Transverse colon (tissue), 4 donors: Measurements from ENCODE around the gene PRUNE1. TPM values are rescaled to one million over a fixed set of nuclear protein-coding genes. Genes with fewer than 3 reads are reported as not detected.

Experiments used
- DNase-seq: peaks from one replicate; pipeline ENCODE4 v3.0.0-alpha.2; 2019
- H3K27ac ChIP-seq, 4 donors: fragments of 200-600 bp; sonication (generic); 2 replicates each; pipeline ENCODE4 v1.5.1; 2016 to 2018; ENCODE audit warnings: inconsistent platforms in 4 of 4
- H3K27me3 ChIP-seq: fragments of 200-600 bp; sonication (generic); 2 replicates; pipeline ENCODE4 v1.5.1; 2017; ENCODE audit warnings: inconsistent platforms
- H3K36me3 ChIP-seq, 4 donors: fragments of 200-600 bp; sonication (generic); 2 replicates each; pipeline ENCODE4 v1.5.1; 2017 to 2019; ENCODE audit warnings: inconsistent platforms in 4 of 4
- H3K4me1 ChIP-seq, 4 donors: fragments of 200-600 bp; sonication (generic); 2 replicates each; pipeline ENCODE4 v1.5.1; 2017 to 2020; ENCODE audit warnings: inconsistent platforms in 4 of 4
- H3K4me3 ChIP-seq, 4 donors: fragments of 200-600 bp; sonication (generic); 1 replicate in 1 of 4; 2 replicates in 3 of 4; pipeline versions ENCODE4 v1.5.1 to v1.6.1; 2017 to 2019; ENCODE audit warnings: inconsistent platforms in 4 of 4
- H3K9me3 ChIP-seq, 2 donors: fragments of 200-600 bp; sonication (generic); 2 replicates each; pipeline ENCODE4 v1.5.1; 2017 to 2019; ENCODE audit warnings: inconsistent platforms in 2 of 2
- EP300 ChIP-seq: sonication (generic); formaldehyde crosslinking; IDR thresholded peaks from one replicate; pipeline ENCODE4 v1.6.1; 2017; ENCODE audit warnings: antibody characterized with exemption, low read depth
- POLR2A ChIP-seq: fragments of 450-650 bp; IDR thresholded peaks from one replicate; pipeline ENCODE4 v1.6.1; 2016; ENCODE audit warnings: antibody characterized with exemption, mild to moderate bottlenecking, moderate library complexity
- POLR2AphosphoS5 ChIP-seq, 3 donors: sonication (generic); formaldehyde crosslinking; IDR thresholded peaks; one replicate each; pipeline ENCODE4 v1.6.1; 2016; ENCODE audit warnings: antibody characterized with exemption in 3 of 3
- whole genome bisulfite sequencing, 2 donors: methylation state at CpG; one replicate each; pipeline ENCODE4 v1.1.5; 2018; ENCODE audit warnings: low coverage in 1 of 2; 5-methylcytosine and 5-hydroxymethylcytosine counted together
- in situ Hi-C, 4 donors: fragments of 200-750 bp; cut with MboI; loops; one replicate each; pipeline versions ENCODE4 v1.15.0 to v1.15.1; 2017; ENCODE audit warnings: low sequenced_read_pairs in 3 of 4, low pct_ligation_motif_present in 1 of 4, low pct_unique_long_range_greater_than_20kb in 1 of 4
- intact Hi-C: fragments of 100-400 bp; cut with DNase I; formaldehyde crosslinking; loops from one replicate; pipeline ENCODE4 v1.15.1; 2023; ENCODE audit warnings: low total_unique reads
- total RNA-seq, 4 donors: library from RNA; depleted of rRNA; stranded (reverse); fragments of >200 nt; gene quantifications; one replicate each; pipeline ENCODE4 v1.1.0, GENCODE V29; 2016
- TF ChIP-seq, protein P1 (sequence below), 5 experiments: fragments of 200-600 bp in 3 of 5; fragments of 450-650 bp in 2 of 5; sonication (generic) in 3 of 5; IDR thresholded peaks; 1 replicate in 2 of 5; 2 replicates in 3 of 5; pipeline ENCODE4 v1.5.1; 2016 to 2017; ENCODE audit warnings: antibody characterized with exemption in 5 of 5, inconsistent platforms in 3 of 5, mild to moderate bottlenecking in 2 of 5, moderate library complexity in 1 of 5

Gene PRUNE1
- total RNA-seq, 4 donors from 2014 or later, result 9.0 to 80.4 (median 26.8) TPM

DNA sequence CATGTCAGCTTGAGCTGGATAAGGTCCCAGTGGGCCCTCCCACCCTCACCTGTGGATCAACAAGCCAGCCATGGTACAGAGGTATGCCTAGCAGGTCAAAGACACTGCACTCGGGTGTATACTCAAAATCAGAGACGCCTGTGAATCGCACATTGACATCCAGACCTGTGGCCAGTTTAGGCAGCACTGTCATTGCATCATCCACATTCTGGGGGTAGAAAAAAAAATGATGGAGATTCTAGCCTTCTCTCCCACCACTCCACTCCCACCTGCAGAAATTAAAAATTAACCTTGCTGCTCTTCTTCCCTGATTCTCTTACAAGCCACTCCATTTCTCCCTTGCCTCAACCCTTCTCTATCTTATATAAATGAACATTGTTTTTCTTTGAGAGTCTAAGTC, 7.8 kb upstream of the PRUNE1 start:
- Histone ChIP-seq H3K9me3 (no peaks in the 10 kb centered on the region), H3K4me1 (peaks cover 18 to 41% (median 22%) of the 10 kb centered on the region in 4 donors), H3K27ac (no peak overlapping the region), H3K27me3 (no peaks in the 10 kb centered on the region), H3K36me3 (peaks cover 0 to 23% (median 7%) of the 10 kb centered on the region in 4 donors), H3K4me3 (no peak overlapping the region)
- 91% methylated on average over 3 of the region's 3 CpGs; no CpG with 5 or more reads in 1 of the 2 donors for WGBS, 2 donors
- intact Hi-C loops, result no loop called here
- in situ Hi-C loops, result no loop called here
- DNase-seq, result no peak
- TF ChIP-seq EP300 (no peak), POLR2A (no peak), POLR2AphosphoS5 (IDR thresholded peaks at IDR 0.05) (no peak)
- TF ChIP-seq, protein P1, sequence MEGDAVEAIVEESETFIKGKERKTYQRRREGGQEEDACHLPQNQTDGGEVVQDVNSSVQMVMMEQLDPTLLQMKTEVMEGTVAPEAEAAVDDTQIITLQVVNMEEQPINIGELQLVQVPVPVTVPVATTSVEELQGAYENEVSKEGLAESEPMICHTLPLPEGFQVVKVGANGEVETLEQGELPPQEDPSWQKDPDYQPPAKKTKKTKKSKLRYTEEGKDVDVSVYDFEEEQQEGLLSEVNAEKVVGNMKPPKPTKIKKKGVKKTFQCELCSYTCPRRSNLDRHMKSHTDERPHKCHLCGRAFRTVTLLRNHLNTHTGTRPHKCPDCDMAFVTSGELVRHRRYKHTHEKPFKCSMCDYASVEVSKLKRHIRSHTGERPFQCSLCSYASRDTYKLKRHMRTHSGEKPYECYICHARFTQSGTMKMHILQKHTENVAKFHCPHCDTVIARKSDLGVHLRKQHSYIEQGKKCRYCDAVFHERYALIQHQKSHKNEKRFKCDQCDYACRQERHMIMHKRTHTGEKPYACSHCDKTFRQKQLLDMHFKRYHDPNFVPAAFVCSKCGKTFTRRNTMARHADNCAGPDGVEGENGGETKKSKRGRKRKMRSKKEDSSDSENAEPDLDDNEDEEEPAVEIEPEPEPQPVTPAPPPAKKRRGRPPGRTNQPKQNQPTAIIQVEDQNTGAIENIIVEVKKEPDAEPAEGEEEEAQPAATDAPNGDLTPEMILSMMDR (IDR thresholded peaks at IDR 0.05), result no peak

DNA sequence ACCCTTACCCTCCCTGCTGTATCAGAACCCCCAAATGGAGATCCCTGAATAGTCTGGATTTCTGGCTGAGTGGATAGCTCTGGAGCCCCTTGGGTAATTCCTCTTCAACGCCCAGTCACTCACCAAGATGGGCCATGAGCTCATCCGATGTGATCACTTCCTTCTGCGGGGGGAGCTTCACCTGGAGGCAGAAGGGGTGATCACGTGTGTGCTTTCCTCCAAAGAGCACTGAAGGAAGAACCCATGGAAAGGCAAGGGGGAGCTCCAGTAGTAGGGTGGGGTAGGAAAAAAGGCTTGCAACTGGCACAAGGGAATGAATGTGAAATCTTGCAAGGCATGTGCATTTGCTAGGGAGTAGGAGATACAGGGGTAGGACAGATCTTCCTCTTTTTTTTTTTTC, 6.6 kb upstream of the PRUNE1 start:
- WGBS, 2 donors, result 69 to 80% methylated on average over 2 to 4 of the region's 4 CpGs
- Histone ChIP-seq H3K4me3 (no peak overlapping the region), H3K27ac (no peak overlapping the region), H3K27me3 (no peaks in the 10 kb centered on the region), H3K36me3 (peaks cover 0 to 23% (median 7%) of the 10 kb centered on the region in 4 donors), H3K4me1 (peaks cover 18 to 35% (median 24%) of the 10 kb centered on the region in 4 donors), H3K9me3 (no peaks in the 10 kb centered on the region)
- no peak for DNase-seq
- intact Hi-C loops, result no loop called here
- in situ Hi-C loops, result no loop called here
- no peak for TF ChIP-seq POLR2A
- no peak for TF ChIP-seq POLR2AphosphoS5 (IDR thresholded peaks at IDR 0.05)
- TF ChIP-seq EP300, result no peak
- TF ChIP-seq, protein P1 (IDR thresholded peaks at IDR 0.05), result no peak

DNA sequence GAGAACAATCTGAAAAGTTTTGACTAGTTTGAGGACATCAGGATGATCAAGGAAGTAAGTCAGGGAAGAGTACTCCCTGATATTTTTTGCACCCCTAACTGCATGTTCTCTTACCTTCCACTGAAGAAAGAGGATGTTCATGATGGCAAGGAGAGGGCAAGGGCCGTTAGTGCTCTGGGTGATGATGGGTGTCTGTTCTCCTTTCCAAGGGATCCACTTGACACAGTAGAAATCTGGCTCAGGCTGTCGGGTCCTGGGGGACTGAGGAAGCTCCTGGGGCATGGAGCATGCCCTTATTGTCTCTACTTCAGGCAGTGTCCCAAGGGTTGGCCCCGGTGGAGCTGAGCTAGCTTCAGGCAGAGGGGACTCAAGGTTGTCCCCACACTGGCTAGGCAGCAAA, 6.2 kb upstream of the PRUNE1 start:
- Histone ChIP-seq H3K27ac (no peak overlapping the region), H3K4me1 (peaks cover 19 to 38% (median 28%) of the 10 kb centered on the region in 4 donors), H3K9me3 (no peaks in the 10 kb centered on the region), H3K4me3 (no peak overlapping the region), H3K36me3 (peaks cover 0 to 23% (median 7%) of the 10 kb centered on the region in 4 donors), H3K27me3 (no peaks in the 10 kb centered on the region)
- WGBS, 2 donors, result 80% methylated on average over 3 of the region's 3 CpGs; no CpG with 5 or more reads in 1 of the 2 donors
- intact Hi-C loops, result no loop called here
- TF ChIP-seq POLR2AphosphoS5 (IDR thresholded peaks at IDR 0.05) (no peak), EP300 (no peak), POLR2A (no peak)
- TF ChIP-seq, protein P1 (IDR thresholded peaks at IDR 0.05), result no peak
- in situ Hi-C loops, result no loop called here
- no peak for DNase-seq

DNA sequence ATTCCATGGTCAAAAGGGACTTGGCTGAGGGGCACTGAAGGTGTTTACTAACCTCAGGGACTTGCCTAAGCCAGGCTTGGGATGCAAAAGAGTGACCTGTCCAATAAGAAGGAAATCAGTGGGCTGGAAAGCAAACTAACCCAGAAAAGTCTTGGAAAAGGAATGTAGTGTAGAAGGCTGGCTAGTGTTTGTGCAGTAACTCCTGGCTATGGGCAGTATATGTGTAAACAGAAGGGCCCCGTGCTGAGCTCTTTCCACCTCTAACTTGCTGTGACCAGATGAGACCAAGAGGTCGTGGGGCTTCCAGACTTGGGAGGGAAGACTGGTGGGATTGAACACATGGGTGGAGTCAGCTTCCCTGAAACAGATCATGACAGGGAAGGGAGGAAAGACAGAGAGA, 5.6 kb upstream of the PRUNE1 start:
- 42% methylated on average over 2 of the region's 2 CpGs; no CpG with 5 or more reads in 1 of the 2 donors for WGBS, 2 donors
- H3K36me3 ChIP-seq, result peaks cover 0 to 23% (median 4%) of the 10 kb centered on the region in 4 donors
- no peaks in the 10 kb centered on the region for H3K9me3 ChIP-seq
- in situ Hi-C loops, result no loop called here
- DNase-seq, result no peak
- H3K4me1 ChIP-seq, result peaks cover 25 to 44% (median 33%) of the 10 kb centered on the region in 4 donors
- H3K4me3 ChIP-seq, result no peak overlapping the region
- no peaks in the 10 kb centered on the region for H3K27me3 ChIP-seq
- TF ChIP-seq EP300 (no peak), POLR2AphosphoS5 (IDR thresholded peaks at IDR 0.05) (no peak), POLR2A (no peak)
- TF ChIP-seq, protein P1 (IDR thresholded peaks at IDR 0.05), result no peak
- no peak overlapping the region for H3K27ac ChIP-seq
- intact Hi-C loops, result no loop called here
